Esophagus (tissue), 2 donors: ENCODE data around the gene RPS17. TPM values are rescaled to one million over a fixed set of nuclear protein-coding genes. Genes with fewer than 3 reads are reported as not detected.

Experiments used
- H3K27ac ChIP-seq, 2 donors: one replicate each; pipeline ENCODE4 v1.5.1; 2013; ENCODE audit warnings: low read depth in 2 of 2, mild to moderate bottlenecking in 2 of 2, inconsistent platforms in 1 of 2, low read length in 1 of 2, moderate library complexity in 1 of 2
- H3K27me3 ChIP-seq, 2 donors: one replicate each; pipeline ENCODE4 v1.6.1; 2013; ENCODE audit warnings: low read length in 2 of 2, control low read depth in 1 of 2, mild to moderate bottlenecking in 1 of 2; ENCODE audit not compliant: insufficient read depth in 2 of 2, control insufficient read depth in 1 of 2
- H3K36me3 ChIP-seq, 2 donors: one replicate each; pipeline ENCODE4 v1.6.1; 2013; ENCODE audit warnings: low read length in 1 of 2; ENCODE audit not compliant: control insufficient read depth in 2 of 2, insufficient read depth in 2 of 2
- H3K4me1 ChIP-seq, 2 donors: one replicate each; pipeline ENCODE4 v1.6.1; 2013; ENCODE audit warnings: low read length in 1 of 2; ENCODE audit not compliant: control insufficient read depth in 2 of 2, insufficient read depth in 2 of 2
- H3K4me3 ChIP-seq, 2 donors: one replicate each; pipeline ENCODE4 v1.5.1; 2013; ENCODE audit warnings: low read length in 2 of 2, mild to moderate bottlenecking in 2 of 2, low read depth in 1 of 2, moderate library complexity in 1 of 2
- H3K9me3 ChIP-seq, 2 donors: one replicate each; pipeline ENCODE4 v1.6.1; 2013; ENCODE audit warnings: mild to moderate bottlenecking in 2 of 2, low read depth in 1 of 2, low read length in 1 of 2, moderate library complexity in 1 of 2; ENCODE audit not compliant: control insufficient read depth in 2 of 2, insufficient read depth in 1 of 2
- WGBS, 2 donors: extraction: QIAGEN DNeasy Blood & Tissue Kit; methylation state at CpG; one replicate each; pipeline ENCODE4 v1.1.7; 2013; 5-methylcytosine and 5-hydroxymethylcytosine counted together
- polyA plus RNA-seq, 2 donors: library from polyadenylated mRNA; stranded (reverse); fragments of 200-250 nt; gene quantifications; one replicate each; pipeline ENCODE4 v1.2.3, GENCODE V29; 2013
- donor health status: healthy with polysubstance abuse.
- donor health status: Bipolar disorder and iron deficiency.

RPS17 gene
- polyA plus RNA-seq = 1,000 to 10,000 TPM; 2,885 to 4,224 TPM

DNA sequence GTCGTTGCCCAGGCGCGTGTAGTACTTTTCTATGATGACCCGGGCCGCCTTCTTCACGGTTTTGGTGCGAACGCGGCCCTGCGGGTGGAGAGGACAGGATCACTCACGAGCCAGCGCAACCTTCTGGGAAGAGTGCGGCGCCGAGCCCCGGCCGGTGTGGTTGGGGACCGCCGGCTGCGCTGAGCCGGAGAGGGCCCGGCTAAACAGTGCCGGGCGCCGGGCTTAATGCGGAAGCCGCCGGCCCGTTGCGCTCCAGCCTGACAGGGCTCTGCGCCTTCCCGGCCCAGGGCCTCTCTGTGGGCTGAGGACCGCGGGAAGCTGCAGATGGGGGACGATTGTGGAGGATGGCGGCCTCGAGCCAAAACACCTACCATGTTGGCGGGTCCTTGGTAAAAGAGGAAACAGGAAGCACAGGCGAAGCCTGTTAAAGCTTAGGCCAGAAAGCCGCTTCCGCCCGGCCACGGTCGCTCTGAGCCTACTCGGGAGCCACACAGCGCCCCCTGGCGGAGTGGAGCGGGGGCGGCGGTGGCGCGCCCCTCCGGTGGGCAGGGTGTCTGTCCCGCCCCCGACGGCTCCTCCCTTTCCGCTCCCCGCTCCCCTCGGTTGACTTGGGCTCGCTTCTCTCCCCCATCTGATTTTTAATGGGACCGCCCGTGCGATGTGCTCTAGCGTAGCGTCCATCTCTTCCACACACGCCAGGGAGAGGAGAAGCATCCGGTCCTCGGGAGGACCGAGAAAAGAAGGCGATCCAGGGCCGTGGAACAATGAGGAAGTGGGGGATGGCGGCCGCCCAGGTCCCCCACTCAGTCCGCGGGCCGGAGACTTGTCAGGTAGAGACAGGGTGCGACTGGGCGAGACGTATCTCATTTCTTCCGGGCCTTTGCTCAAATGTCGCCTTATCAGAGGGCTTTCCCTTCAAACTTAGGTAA is at the start of gene RPS17:
Gene RPS17 (minus strand): TSS at position 403 of the 929 bp plus-strand sequence. CDS start 29 bp downstream, at position 374.
- H3K4me1 ChIP-seq = peaks cover 0 to 6% of the 10 kb centered on the region in 2 donors
- peaks cover 20 to 21% of the 10 kb centered on the region in 2 donors for H3K36me3 ChIP-seq
- peak within 1 kb of the TSS; percentile 93 to 95 for H3K4me3 ChIP-seq
- H3K27me3 ChIP-seq = no peaks in the 10 kb centered on the region
- H3K27ac ChIP-seq = peak within 1 kb of the TSS; percentile 92 to 96
- WGBS, 2 donors = 1% methylated on average over 81 of the region's 81 CpGs
- no peaks in the 10 kb centered on the region for H3K9me3 ChIP-seq

DNA sequence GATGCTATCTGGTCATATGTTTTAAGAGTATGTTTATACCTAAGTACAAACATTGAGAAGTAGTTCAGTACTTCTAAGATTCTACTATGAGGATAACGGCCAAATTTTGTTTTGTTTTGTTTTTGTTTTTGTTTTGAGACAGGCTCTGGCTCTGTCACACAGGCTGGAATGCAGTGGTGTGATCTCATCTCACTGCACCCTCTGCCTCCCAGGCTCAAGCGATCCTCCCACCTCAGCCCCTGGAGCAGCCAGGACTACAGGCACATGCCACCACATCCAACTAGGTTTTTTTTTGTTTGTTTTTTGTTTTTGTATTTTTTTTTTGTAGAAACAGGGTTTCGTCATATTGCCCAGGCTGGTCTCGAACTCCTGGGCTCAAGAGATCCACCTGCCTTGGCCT is 47.5 kb upstream of the RPS17 start:
- no peak overlapping the region for H3K27ac ChIP-seq
- no peaks in the 10 kb centered on the region for H3K36me3 ChIP-seq
- H3K27me3 ChIP-seq = no peaks in the 10 kb centered on the region
- H3K4me3 ChIP-seq = no peak overlapping the region
- WGBS, 2 donors = 69 to 75% methylated on average over 4 of the region's 4 CpGs
- H3K9me3 ChIP-seq = no peaks in the 10 kb centered on the region
- H3K4me1 ChIP-seq = no peaks in the 10 kb centered on the region

DNA sequence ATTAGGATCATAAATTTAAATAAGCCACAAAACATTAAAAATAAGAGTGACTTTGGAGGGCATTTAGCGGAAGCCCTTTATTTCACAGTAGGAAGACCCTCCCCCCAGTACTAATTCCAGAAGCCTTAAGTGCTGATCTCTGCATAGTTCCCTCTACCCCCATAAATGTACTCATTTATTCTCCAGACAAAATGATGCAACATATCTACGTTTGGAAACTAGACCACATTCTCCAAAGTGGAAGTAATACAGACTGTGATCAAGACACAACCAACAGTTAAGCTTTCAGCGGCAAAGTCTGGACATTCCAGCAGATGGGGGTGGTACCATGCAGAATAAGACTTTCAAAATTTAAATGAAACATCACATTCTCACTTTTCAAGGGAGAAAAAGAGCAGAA is 44.8 kb upstream of the RPS17 start:
- Histone ChIP-seq H3K27ac (no peak overlapping the region), H3K27me3 (peaks cover 0 to 3% of the 10 kb centered on the region in 2 donors), H3K4me3 (no peak overlapping the region), H3K36me3 (no peaks in the 10 kb centered on the region), H3K9me3 (no peaks in the 10 kb centered on the region), H3K4me1 (no peaks in the 10 kb centered on the region)
- 50 to 51% methylated on average over 3 of the region's 3 CpGs for WGBS, 2 donors

DNA sequence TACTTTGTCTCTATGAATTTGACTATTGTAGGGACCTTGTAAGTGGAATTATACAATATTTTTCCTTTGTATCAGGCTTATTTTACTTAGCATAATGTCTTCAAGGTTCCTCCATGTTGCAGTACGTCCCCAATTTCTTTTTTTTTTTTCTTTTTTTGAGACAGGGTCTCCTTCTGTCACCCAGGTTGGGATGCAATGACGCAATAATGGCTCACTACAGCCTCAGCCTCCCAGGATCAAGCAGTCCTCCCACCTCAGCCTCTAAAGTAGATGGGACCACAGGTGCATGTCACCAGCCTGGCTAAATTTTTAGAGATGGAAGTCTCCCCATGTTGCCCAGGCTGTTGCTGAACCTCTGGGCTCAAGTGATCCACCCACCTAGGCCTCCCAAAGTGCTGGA is 40.5 kb upstream of the RPS17 start:
- 81% methylated on average over 2 of the region's 2 CpGs for WGBS, 2 donors
- no peaks in the 10 kb centered on the region for H3K9me3 ChIP-seq
- H3K4me3 ChIP-seq = no peak overlapping the region
- H3K27ac ChIP-seq = no peak overlapping the region
- H3K36me3 ChIP-seq = no peaks in the 10 kb centered on the region
- H3K27me3 ChIP-seq = peaks cover 0 to 3% of the 10 kb centered on the region in 2 donors
- H3K4me1 ChIP-seq = no peaks in the 10 kb centered on the region

DNA sequence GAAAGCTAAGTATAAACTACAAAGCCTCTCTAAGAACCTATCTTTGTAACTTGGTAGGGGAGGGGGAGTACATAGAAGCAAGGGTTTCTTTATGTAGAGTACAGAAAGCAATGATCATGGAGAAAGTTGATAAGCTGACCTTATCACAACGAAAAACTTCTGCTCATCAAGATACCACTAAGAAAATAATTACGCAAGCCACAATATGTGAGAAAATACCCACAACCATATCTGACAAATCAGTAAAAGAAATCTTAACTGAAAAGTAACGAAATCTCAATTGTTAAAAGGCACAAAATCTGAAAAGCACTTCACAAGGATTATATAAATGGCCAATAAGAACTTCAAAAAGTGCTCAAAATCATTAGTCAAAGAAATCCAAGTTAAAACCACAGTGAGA is 35.1 kb upstream of the RPS17 start:
- H3K4me3 ChIP-seq = no peak overlapping the region
- H3K9me3 ChIP-seq = no peaks in the 10 kb centered on the region
- no peaks in the 10 kb centered on the region for H3K27me3 ChIP-seq
- peaks cover 0 to 9% of the 10 kb centered on the region in 2 donors for H3K4me1 ChIP-seq
- WGBS, 2 donors = 70 to 74% methylated on average over 3 of the region's 3 CpGs
- H3K27ac ChIP-seq = no peak overlapping the region
- H3K36me3 ChIP-seq = no peaks in the 10 kb centered on the region

DNA sequence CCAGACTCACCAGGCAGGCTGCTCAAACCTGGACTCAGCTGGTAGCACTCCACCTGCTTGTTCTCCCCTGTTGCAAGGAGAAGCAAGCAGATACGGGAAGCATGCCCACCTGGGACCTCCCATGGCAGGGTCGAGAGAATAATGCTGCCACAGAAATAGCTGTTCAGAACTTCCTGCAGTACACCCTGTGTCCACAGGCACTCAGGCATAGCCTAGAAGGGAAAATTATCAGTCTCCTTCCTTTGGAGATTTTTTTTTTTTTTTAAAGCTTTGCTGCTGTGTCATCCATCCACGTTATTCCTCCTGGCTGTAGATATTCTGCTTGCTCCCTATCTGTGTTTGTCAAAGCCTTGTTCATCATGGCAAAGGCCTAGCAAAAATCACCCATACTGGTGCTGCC is 32.7 kb upstream of the RPS17 start:
- Histone ChIP-seq H3K4me3 (no peak overlapping the region), H3K36me3 (no peaks in the 10 kb centered on the region), H3K9me3 (no peaks in the 10 kb centered on the region), H3K4me1 (peaks cover 0 to 9% of the 10 kb centered on the region in 2 donors), H3K27ac (no peak overlapping the region), H3K27me3 (no peaks in the 10 kb centered on the region)
- 70 to 77% methylated on average over 3 of the region's 3 CpGs for WGBS, 2 donors

DNA sequence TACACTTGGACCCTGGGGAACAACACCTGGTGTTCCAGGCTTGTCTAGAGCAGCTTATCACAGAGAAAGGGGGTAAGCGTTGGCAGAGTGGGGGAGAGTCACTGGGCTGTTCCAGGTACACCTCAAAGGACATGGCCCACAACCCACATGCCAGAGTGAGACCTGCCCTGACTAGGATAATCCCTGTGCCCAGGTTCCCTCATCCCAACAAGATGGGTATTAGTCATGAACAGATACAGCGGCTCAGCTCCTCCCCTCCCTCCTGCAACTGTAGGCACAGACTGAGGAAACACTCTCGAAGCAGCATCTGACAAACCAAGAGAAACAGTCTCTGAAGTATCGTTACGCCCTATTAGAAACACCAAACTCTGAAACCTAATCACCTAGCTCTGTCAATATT is 32.1 kb upstream of the RPS17 start:
- Histone ChIP-seq H3K4me3 (no peak overlapping the region), H3K36me3 (no peaks in the 10 kb centered on the region), H3K27me3 (no peaks in the 10 kb centered on the region), H3K9me3 (no peaks in the 10 kb centered on the region), H3K27ac (no peak overlapping the region), H3K4me1 (peaks cover 0 to 9% of the 10 kb centered on the region in 2 donors)
- 57 to 66% methylated on average over 5 of the region's 5 CpGs for WGBS, 2 donors

DNA sequence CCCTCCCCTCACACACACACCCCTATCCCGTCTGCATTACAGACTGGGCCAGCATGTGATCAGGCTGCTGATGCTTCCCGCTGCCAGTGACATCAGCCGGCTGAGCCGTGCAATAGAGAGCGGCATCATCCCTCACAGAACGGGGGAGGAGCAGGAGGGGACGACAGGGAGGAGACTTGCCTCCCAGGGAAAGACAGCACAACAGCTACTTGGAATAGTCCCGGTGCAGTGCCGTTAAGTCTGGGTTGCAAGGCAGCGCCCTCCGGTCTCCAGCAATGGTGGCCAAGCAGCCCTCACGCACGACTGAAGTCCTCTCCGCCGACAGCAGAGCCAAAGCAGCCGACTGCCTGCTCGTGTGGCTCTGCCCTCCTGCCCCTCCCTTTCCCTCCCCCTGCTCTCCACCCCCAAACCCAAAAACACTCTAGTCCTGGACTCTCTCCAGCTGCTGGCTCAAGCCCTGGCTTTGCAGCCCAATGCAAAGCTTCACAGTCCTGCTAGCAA is 31.5 kb upstream of the RPS17 start:
- peak overlapping the region; percentile 15 to 24 for H3K4me3 ChIP-seq
- WGBS, 2 donors = 2 to 3% methylated on average over 11 to 17 of the region's 17 CpGs
- no peaks in the 10 kb centered on the region for H3K9me3 ChIP-seq
- no peaks in the 10 kb centered on the region for H3K27me3 ChIP-seq
- H3K4me1 ChIP-seq = peaks cover 0 to 9% of the 10 kb centered on the region in 2 donors
- peak overlapping the region; percentile 47 to 61 for H3K27ac ChIP-seq
- H3K36me3 ChIP-seq = no peaks in the 10 kb centered on the region

DNA sequence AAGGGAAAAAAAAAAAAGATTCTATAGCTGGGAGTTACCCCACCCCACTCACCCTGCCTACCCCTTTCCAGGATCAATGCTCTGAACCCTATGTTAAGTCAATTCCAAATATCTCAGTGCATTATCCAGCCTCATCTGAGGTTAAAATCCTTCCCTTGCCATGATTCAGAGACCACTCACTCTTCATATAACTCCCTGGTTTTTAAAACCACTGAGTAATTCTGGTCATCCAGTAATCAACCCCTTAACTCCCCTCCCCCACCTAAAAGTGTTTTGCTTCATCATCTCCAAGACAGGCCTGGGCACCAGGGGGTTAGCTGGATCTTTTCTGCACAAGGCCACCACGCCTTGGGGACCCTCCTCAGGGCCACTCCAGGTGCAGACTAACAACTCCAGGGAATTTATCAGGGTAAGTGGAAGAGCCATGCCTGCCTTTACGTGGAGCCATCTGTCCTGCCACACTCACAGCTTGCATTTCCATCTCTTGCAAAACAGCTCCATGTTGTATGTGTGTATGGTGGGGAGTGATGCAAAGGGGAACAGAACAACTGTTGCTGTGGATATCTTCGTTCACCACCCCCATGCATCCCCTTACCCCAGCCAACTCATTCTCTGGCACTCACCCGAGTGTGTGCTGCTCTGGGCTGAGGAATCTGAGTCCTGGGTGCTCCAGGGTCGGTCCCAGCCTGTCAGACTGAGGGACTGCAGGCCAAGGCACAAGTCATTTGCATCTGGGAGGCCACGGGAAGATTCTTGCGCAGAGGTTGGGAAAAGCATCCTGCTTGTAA is 30.7 kb upstream of the RPS17 start:
- H3K36me3 ChIP-seq = no peaks in the 10 kb centered on the region
- no peak overlapping the region for H3K27ac ChIP-seq
- H3K4me1 ChIP-seq = peaks cover 0 to 9% of the 10 kb centered on the region in 2 donors
- no peak overlapping the region for H3K4me3 ChIP-seq
- no peaks in the 10 kb centered on the region for H3K27me3 ChIP-seq
- no peaks in the 10 kb centered on the region for H3K9me3 ChIP-seq
- WGBS, 2 donors = 52 to 57% methylated on average over 7 of the region's 7 CpGs
